Astrocyte of the cerebellum (primary cell): Measurements from ENCODE around the gene ARPP21.

Source experiments
- DNase-seq: peaks from one replicate; pipeline ENCODE4 v3.0.0-alpha.2; 2011; ENCODE audit warnings: low read depth
- H3K4me3 ChIP-seq: 2 replicates; pipeline ENCODE4 v1.5.1; 2011; ENCODE audit warnings: mild to moderate bottlenecking, low read depth, low read length, moderate library complexity
- in situ Hi-C: cut with HindIII; loops from 2 replicates; pipeline ENCODE4 v1.10.0; 2017; ENCODE audit warnings: low sequenced_read_pairs
- TF ChIP-seq, protein P1 (sequence below): IDR thresholded peaks from 2 replicates; pipeline ENCODE4 v1.5.1; 2012; ENCODE audit warnings: low read length, low read depth, moderate library complexity, mild to moderate bottlenecking; ENCODE audit errors: missing control alignments

The ARPP21 gene

DNA sequence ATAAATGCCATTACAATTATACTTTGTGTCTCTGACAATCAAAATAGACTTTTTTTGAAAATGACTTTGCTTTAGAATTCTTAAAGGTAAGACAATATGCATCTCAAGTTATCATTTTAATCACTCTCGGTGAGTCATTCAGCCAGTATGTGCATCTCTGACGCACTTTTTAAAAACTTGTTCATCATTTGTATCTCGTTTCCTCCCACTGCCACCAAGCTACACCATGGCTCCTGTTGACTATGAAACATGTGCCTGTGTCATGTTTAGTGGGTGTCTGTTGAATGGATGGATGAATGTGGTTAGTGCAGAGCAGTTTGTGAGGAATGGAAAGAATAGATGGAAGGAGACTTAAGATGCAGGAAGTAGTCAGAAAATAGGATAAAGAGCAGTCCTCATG lies 68.6 kb downstream of the ARPP21 start:
- no peak overlapping the region for H3K4me3 ChIP-seq
- DNase-seq, result no peak
- TF ChIP-seq, protein P1, sequence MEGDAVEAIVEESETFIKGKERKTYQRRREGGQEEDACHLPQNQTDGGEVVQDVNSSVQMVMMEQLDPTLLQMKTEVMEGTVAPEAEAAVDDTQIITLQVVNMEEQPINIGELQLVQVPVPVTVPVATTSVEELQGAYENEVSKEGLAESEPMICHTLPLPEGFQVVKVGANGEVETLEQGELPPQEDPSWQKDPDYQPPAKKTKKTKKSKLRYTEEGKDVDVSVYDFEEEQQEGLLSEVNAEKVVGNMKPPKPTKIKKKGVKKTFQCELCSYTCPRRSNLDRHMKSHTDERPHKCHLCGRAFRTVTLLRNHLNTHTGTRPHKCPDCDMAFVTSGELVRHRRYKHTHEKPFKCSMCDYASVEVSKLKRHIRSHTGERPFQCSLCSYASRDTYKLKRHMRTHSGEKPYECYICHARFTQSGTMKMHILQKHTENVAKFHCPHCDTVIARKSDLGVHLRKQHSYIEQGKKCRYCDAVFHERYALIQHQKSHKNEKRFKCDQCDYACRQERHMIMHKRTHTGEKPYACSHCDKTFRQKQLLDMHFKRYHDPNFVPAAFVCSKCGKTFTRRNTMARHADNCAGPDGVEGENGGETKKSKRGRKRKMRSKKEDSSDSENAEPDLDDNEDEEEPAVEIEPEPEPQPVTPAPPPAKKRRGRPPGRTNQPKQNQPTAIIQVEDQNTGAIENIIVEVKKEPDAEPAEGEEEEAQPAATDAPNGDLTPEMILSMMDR, result no peak
- in situ Hi-C loops, result no loop called here

DNA sequence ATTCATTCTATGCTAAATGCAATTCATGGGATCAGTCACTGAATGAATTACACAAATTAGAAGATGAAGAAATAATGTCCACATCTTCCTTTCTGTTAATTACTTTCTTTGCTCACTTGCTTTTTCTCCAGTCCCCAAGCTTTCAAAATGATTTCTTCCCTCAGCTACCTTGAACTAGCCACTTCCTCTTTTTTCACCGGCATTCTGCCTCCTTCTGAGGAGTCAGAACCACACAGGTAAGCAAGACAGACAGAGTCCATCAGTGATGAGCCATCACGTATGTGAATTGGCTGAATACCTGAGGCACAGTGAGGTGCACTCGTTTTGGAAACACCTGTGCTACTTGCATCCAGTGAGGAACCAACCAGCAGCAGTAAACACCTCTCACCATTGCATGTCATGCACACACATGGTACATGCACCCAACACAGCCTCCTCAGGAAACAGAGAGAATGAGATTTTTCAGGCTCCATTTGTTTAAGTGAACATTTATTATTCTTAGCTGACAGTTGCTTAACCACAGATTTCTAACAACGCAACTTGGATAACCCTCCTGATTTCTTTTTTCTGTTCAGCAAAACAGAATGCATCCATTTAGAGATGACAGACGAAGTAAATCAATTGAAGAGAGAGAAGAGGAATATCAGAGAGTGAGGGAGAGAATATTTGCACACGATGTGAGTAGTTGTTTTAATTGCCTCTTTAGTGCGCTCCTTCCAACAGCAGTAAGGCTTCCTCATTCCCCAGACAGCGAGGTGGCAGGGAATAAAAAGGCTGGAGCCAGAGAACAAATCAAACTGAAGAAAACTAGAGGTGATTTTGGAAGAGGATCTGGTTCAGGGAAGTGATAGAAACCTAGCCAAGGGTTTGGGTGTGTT lies 69.3 kb downstream of the ARPP21 start:
- H3K4me3 ChIP-seq, result no peak overlapping the region
- no peak for DNase-seq
- in situ Hi-C loops, result no loop called here
- TF ChIP-seq, protein P1, result no peak

GRCh38 chr3:35709691-35710090 lies 70.4 kb downstream of the ARPP21 start:
- TF ChIP-seq, protein P1, result no peak

GRCh38 chr3:35710554-35710953 lies 71.2 kb downstream of the ARPP21 start:
- TF ChIP-seq, protein P1, result no peak
- no peak for DNase-seq
- in situ Hi-C loops, result no loop called here
- no peak overlapping the region for H3K4me3 ChIP-seq

More at GRCh38 chr3:35709691-35710090, 70.4 kb downstream of the ARPP21 start:
- peak; percentile 2 for DNase-seq
- no peak overlapping the region for H3K4me3 ChIP-seq
- in situ Hi-C loops, result no loop called here

DNA sequence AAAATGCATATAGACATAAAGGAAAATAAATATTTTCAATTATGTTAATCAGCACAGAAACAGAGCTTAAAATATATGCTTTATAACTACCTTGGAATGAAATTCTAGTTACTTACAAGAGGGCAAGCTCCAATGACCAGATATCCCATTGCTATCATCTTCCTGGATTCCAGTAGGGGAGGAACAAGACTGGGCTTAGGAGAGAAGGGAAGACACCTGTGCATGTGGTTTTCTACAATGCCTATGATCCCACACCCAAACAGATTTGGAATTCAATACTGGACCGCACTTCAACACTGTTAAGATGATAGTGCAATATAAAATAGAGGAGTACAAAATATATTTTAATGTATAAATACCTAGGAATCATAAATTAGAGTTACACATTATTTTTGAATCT lies 79.6 kb downstream of the ARPP21 start:
- no peak overlapping the region for H3K4me3 ChIP-seq
- in situ Hi-C loops, result no loop called here
- TF ChIP-seq, protein P1, result no peak
- DNase-seq, result no peak

GRCh38 chr3:35721628-35722027 lies 82.3 kb downstream of the ARPP21 start:
- TF ChIP-seq, protein P1, result no peak
- H3K4me3 ChIP-seq, result no peak overlapping the region
- DNase-seq, result peak; percentile 13
- in situ Hi-C loops, result no loop called here
